GM12878 (cell line): Measurements from ENCODE around the gene CCDC6. TPM values are rescaled to one million over a fixed set of nuclear protein-coding genes. Genes with fewer than 3 reads are reported as not detected.
A peak's percentile ranks its signal among the peaks of the same experiment; 100 is the strongest.
"Not testable (repeated sequence)": the region's sequence is repeated elsewhere in the genome, so short reads cannot be mapped to it uniquely, and the experiment has no call there.

Experiments
- ATAC-seq: fragments of 200-7000 bp; cut with Tn5 transposase; 3 replicates; pipeline ENCODE4 v1.9.1; 2020; ENCODE audit warnings: mild to moderate bottlenecking, moderate library complexity
- BruUV-seq: library from RNA; stranded (reverse); fragments of 400-500 nt; replicated peaks from 2 replicates; lab custom pipeline; 2021; lab: Mats Ljungman, UMichigan
- CTCF ChIA-PET: fragments of 300-600 bp; sonication (Branson Sonifier 250); formaldehyde crosslinking; extraction: SDS; loops from one replicate; lab custom pipeline; 2021; ENCODE audit warnings: inconsistent platforms; lab: Yijun Ruan, JAX
- POLR2A ChIA-PET: fragments of 350-600 bp; formaldehyde crosslinking; extraction: SDS; loops from one replicate; lab custom pipeline; 2021; ENCODE audit warnings: inconsistent platforms; lab: Charles Lee
- RAD21 ChIA-PET: fragments of 300-600 bp; sonication (Branson Sonifier 250); formaldehyde crosslinking; loops from one replicate; lab custom pipeline; 2023; ENCODE audit warnings: antibody characterized with exemption; ENCODE audit not compliant: unreplicated experiment; lab: Charles Lee
- SMC1A ChIA-PET: fragments of 300-600 bp; sonication (Branson Sonifier 250); formaldehyde crosslinking; loops from one replicate; lab custom pipeline; 2023; ENCODE audit not compliant: unreplicated experiment, uncharacterized antibody; lab: Charles Lee
- DNase-seq: peaks from one replicate; pipeline ENCODE4 v3.0.0-alpha.2; 2011; ENCODE audit warnings: low read depth, low spot score
- FAIRE-seq: peaks from 3 replicates; lab custom pipeline; 2011; peaks lifted over from hg19 to GRCh38; lab: Jason Lieb, UNC
- H2AFZ ChIP-seq: 2 replicates; pipeline ENCODE4 v1.6.0; 2011; ENCODE audit warnings: low read depth, low read length, control low read depth; ENCODE audit not compliant: control insufficient read depth
- H3K27ac ChIP-seq: 2 replicates; pipeline ENCODE4 v1.5.1; 2011; ENCODE audit warnings: control low read depth; ENCODE audit not compliant: control insufficient read depth, insufficient read depth
- H3K27me3 ChIP-seq, 2 experiments: replicated peaks in 1 of 2; 2 replicates each; pipeline versions ENCODE4 v1.6.0 to v1.6.1; 2011; ENCODE audit warnings: low read length in 1 of 2; ENCODE audit not compliant: control insufficient read depth in 2 of 2, insufficient read depth in 2 of 2
- H3K36me3 ChIP-seq, 2 experiments: 2 replicates each; pipeline ENCODE4 v1.5.1; 2011; ENCODE audit warnings: low read length in 1 of 2; ENCODE audit not compliant: control insufficient read depth in 2 of 2, insufficient read depth in 2 of 2
- H3K4me1 ChIP-seq: 2 replicates; pipeline ENCODE4 v1.6.1; 2011; ENCODE audit warnings: mild to moderate bottlenecking, low read length, moderate library complexity, mixed read lengths; ENCODE audit not compliant: control insufficient read depth, insufficient read depth
- H3K4me2 ChIP-seq: 2 replicates; pipeline ENCODE4 v1.6.0; 2011; ENCODE audit warnings: control low read depth; ENCODE audit not compliant: control insufficient read depth, insufficient read depth
- H3K4me3 ChIP-seq: fragments of 200-600 bp; sonication (generic); 2 replicates; pipeline ENCODE4 v1.5.1; 2016
- H3K79me2 ChIP-seq: 2 replicates; pipeline ENCODE4 v1.6.0; 2011; ENCODE audit warnings: low read length; ENCODE audit not compliant: control insufficient read depth, insufficient read depth
- H3K9ac ChIP-seq: 2 replicates; pipeline ENCODE4 v1.8.0; 2011; ENCODE audit warnings: low read length, control low read depth, mixed read lengths; ENCODE audit not compliant: control insufficient read depth, insufficient read depth
- H3K9me3 ChIP-seq: replicated peaks from 3 replicates; pipeline ENCODE4 v1.5.1; 2011; ENCODE audit warnings: mild to moderate bottlenecking, low read length; ENCODE audit not compliant: control insufficient read depth, insufficient read depth
- H4K20me1 ChIP-seq: 2 replicates; pipeline ENCODE4 v1.6.0; 2011; ENCODE audit not compliant: control insufficient read depth, insufficient read depth
- BHLHE40 ChIP-seq, 2 experiments: fragments of 450-650 bp in 1 of 2; IDR thresholded peaks; 2 replicates each; pipeline ENCODE4 v1.6.1; 2011 to 2017; ENCODE audit warnings: low read depth in 2 of 2, borderline replicate concordance in 1 of 2, improper control_type of control experiment in 1 of 2, low read length in 1 of 2, mild to moderate bottlenecking in 1 of 2
- CREB1 ChIP-seq: IDR thresholded peaks from 2 replicates; pipeline ENCODE4 v1.6.1; 2012; ENCODE audit warnings: low read depth, mild to moderate bottlenecking, inconsistent platforms
- CREM ChIP-seq: IDR thresholded peaks from 2 replicates; pipeline ENCODE4 v1.6.1; 2014; ENCODE audit warnings: antibody characterized with exemption, low read depth
- IKZF1 ChIP-seq: fragments of 450-650 bp; conservative IDR thresholded peaks from 2 replicates; pipeline ENCODE4 v1.6.1; 2017; ENCODE audit warnings: antibody characterized with exemption, mild to moderate bottlenecking
- IKZF2 ChIP-seq, 2 experiments: fragments of 450-650 bp; IDR thresholded peaks; 2 replicates each; pipeline ENCODE4 v1.6.1; 2017; ENCODE audit warnings: mild to moderate bottlenecking in 2 of 2, moderate library complexity in 2 of 2
- JUNB ChIP-seq: IDR thresholded peaks from 2 replicates; pipeline ENCODE4 v1.6.1; 2016; ENCODE audit warnings: antibody characterized with exemption, mild to moderate bottlenecking
- NBN ChIP-seq: fragments of 450-650 bp; IDR thresholded peaks from 2 replicates; pipeline ENCODE4 v1.6.1; 2016
- PAX5 ChIP-seq: IDR thresholded peaks from 2 replicates; pipeline ENCODE4 v1.6.1; 2011; ENCODE audit warnings: low read depth, low read length, borderline replicate concordance
- RUNX3 ChIP-seq: IDR thresholded peaks from 2 replicates; pipeline ENCODE4 v1.6.1; 2012; ENCODE audit warnings: low read length, inconsistent platforms
- TCF12 ChIP-seq: IDR thresholded peaks from 2 replicates; pipeline ENCODE4 v1.6.1; 2011; ENCODE audit warnings: low read depth, mild to moderate bottlenecking, low read length
- TCF3 ChIP-seq: IDR thresholded peaks from 2 replicates; pipeline ENCODE4 v1.6.1; 2012; ENCODE audit warnings: low read depth, mild to moderate bottlenecking, low read length, borderline replicate concordance; ENCODE audit not compliant: insufficient read depth
- ZNF217 ChIP-seq: fragments of 450-650 bp; IDR thresholded peaks from 2 replicates; pipeline ENCODE4 v1.6.1; 2017; ENCODE audit warnings: antibody characterized with exemption, mild to moderate bottlenecking
- ZNF384 ChIP-seq: IDR thresholded peaks from 2 replicates; pipeline ENCODE4 v1.6.1; 2012; ENCODE audit warnings: low read depth, mild to moderate bottlenecking, low read length, improper control_type of control experiment, borderline replicate concordance
- WGBS: methylation state at CpG from one replicate; pipeline ENCODE4 v1.1.6; 2016; ENCODE audit warnings: low lambda C conversion rate; ENCODE audit not compliant: insufficient replicate concordance, insufficient coverage; ENCODE audit errors: missing lambda C conversion rate; 5-methylcytosine and 5-hydroxymethylcytosine counted together
- in situ Hi-C: fragments of 300-500 bp; cut with MboI; formaldehyde crosslinking; loops from 9 replicates; pipeline ENCODE4 v1.14.3; 2018; ENCODE audit warnings: mixed read lengths
- intact Hi-C: fragments of 100-400 bp; cut with micrococcal nuclease; formaldehyde crosslinking; loops from one replicate; pipeline ENCODE4 v1.14.2; 2022; ENCODE audit not compliant: unreplicated experiment
- polyA plus RNA-seq, 11 experiments: library from polyadenylated mRNA; depleted of rRNA in 4 of 11; unstranded in 6 of 11; stranded (reverse) in 5 of 11; fragments of >200 nt; fragmentation: Nextera tagmentation in 4 of 11; fragmentation: Illumina TruSeq in 1 of 11; extraction: Ambion mirVana in 4 of 11; extraction: Trizol in 1 of 11; gene quantifications; 1 replicate in 1 of 11; 2 replicates in 10 of 11; pipeline versions ENCODE4 v1.2.1 to v1.2.3, GENCODE V29; 2011 to 2016; ENCODE audit warnings: inconsistent platforms in 2 of 11, missing spikeins in 2 of 11, low read depth in 1 of 11
- total RNA-seq, 4 experiments: library from RNA; depleted of rRNA in 3 of 4; stranded (reverse); fragments of >200 nt in 3 of 4; fragmentation: Illumina TruSeq in 1 of 4; extraction: Trizol in 1 of 4; gene quantifications; 2 replicates each; pipeline versions ENCODE4 v1.2.1 to v1.2.3, GENCODE V29; 2013 to 2021

The CCDC6 gene
- total and polyA plus RNA-seq, 10 of the 15 experiments (the other 5 are each of a cell fraction or from before 2014, with no cell fraction given): 11.8 to 46.2 (median 26.7) TPM

DNA sequence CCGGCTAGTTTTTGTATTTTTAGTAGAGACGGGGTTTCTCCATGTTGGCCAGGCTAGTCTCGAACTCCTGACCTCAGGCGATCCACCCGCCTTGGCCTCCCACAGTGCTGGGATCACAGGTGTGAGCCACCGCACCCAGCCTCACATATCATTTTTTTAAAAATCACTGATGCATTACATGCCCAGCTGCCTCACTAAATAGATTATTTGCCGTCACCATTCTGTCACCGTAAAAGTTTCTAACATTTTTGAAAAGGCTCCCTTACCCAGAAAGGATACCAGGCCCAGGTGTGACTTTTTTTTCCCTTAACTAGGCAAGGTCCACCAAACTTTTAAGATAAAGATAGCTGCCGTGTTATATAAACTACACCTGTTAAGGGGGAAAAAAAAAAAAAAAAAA lies 30.1 kb downstream of the CCDC6 start:
- H3K9me3 ChIP-seq, ATAC-seq, H4K20me1 ChIP-seq, H3K27me3 ChIP-seq, H3K27ac ChIP-seq, BruUV-seq, FAIRE-seq, H3K9ac ChIP-seq, H2AFZ ChIP-seq, H3K4me3 ChIP-seq, in situ Hi-C loops, DNase-seq, H3K36me3 ChIP-seq: not testable (repeated sequence)
- ChIA-PET SMC1A (interaction anchor here (0.8 to 3.8 kb wide), 6 partner anchors 9 to 31 kb away, joined by 3 to 20 read pairs (median 4); partner anchors contain the start of gene CCDC6), CTCF (interaction anchor here (1.3 to 2.6 kb wide), 4 partner anchors 11 to 41 kb away, joined by 7 to 19 read pairs (median 10); partner anchors contain the start of gene CCDC6), RAD21 (interaction anchor here (0.9 to 6.2 kb wide), 4 partner anchors 11 to 116 kb away, joined by 4 to 68 read pairs (median 10); partner anchors contain the start of gene CCDC6), POLR2A (interaction anchor here (0.6 to 1.3 kb wide), 5 partner anchors 29 to 244 kb away, joined by 3 to 9 read pairs (median 3); partner anchors contain the start of gene CCDC6)
- intact Hi-C loops: loop anchor here (2.0 kb wide), 1 partner anchor 903 kb away; the partner anchor contains the start of gene CDK1
- Histone ChIP-seq H3K4me1 (peaks cover 51% of the 10 kb centered on the region), H3K79me2 (peaks cover 71% of the 10 kb centered on the region), H3K4me2 (peak overlapping the region; percentile 23; the same call in 1 of the 2 replicates)
- peak; percentile 74 for TF ChIP-seq CREB1
- peak in 1 of 2 experiments; percentile 34; a peak in 2 of 4 replicates for TF ChIP-seq IKZF2 (IDR thresholded peaks at IDR 0.05)
- 0 out of 2 replicates have a peak, but pooled peaks have one; percentile 21 for TF ChIP-seq TCF3
- TF ChIP-seq PAX5: peak; percentile 21; the same call in 1 of the 2 replicates
- peak; percentile 48; the same call in 1 of the 2 replicates for TF ChIP-seq CREM
- TF ChIP-seq JUNB: 0 out of 2 replicates have a peak, but pooled peaks have one; percentile 7
- peak in 1 of 2 experiments; percentile 15; a peak in 1 of 4 replicates for TF ChIP-seq BHLHE40 (IDR thresholded peaks at IDR 0.05; ENCODE audit: borderline replicate concordance in 1 of 2, low read depth in 2 of 2, low read length in 1 of 2)
- peak; percentile 56 for TF ChIP-seq ZNF384
- 0 out of 2 replicates have a peak, but pooled peaks have one; percentile 33 for TF ChIP-seq NBN
- peak; percentile 65; the same call in 1 of the 2 replicates for TF ChIP-seq ZNF217
- 0 out of 2 replicates have a peak, but pooled peaks have one; percentile 14 for TF ChIP-seq TCF12
- 0 out of 2 replicates have a peak, but pooled peaks have one; percentile 29 for TF ChIP-seq IKZF1
- TF ChIP-seq RUNX3: 0 out of 2 replicates have a peak, but pooled peaks have one; percentile 20
- 36% methylated on average over 9 of the region's 9 CpGs for WGBS
